HepG2 (cell line): ENCODE results near the gene ENTPD7.

Source experiments
- CBX2 ChIP-seq, 2 experiments: fragments of 200-600 bp in 1 of 2; sonication (generic); formaldehyde crosslinking in 1 of 2; IDR thresholded peaks; 2 replicates each; pipeline versions ENCODE4 v1.7.0 to v1.8.1; 2018 to 2022; ENCODE audit warnings: low read depth in 2 of 2, low read length in 1 of 2, mild to moderate bottlenecking in 1 of 2, missing genetic modification reagents in 1 of 2
- HCFC1 ChIP-seq: fragments of 150-350 bp; IDR thresholded peaks from 2 replicates; pipeline ENCODE4 v1.6.1; 2014; ENCODE audit warnings: low read depth, low read length
- U2AF2 ChIP-seq: fragments of 200-400 bp; formaldehyde crosslinking; IDR thresholded peaks from 2 replicates; pipeline ENCODE4 v1.6.1; 2017; ENCODE audit warnings: low read depth, mild to moderate bottlenecking, low read length
- ZNF720 ChIP-seq: sonication (generic); formaldehyde crosslinking; IDR thresholded peaks from 2 replicates; pipeline ENCODE4 v1.4.0; 2020; ENCODE audit warnings: missing genetic modification reagents

GRCh38 chr10:99733366-99733765, 74.1 kb downstream of the ENTPD7 start:
- no peak for TF ChIP-seq U2AF2
- TF ChIP-seq ZNF720 (CRISPR knock-in tag): no peak
- no peak for TF ChIP-seq HCFC1
- TF ChIP-seq CBX2 (IDR thresholded peaks at IDR 0.05; ENCODE audit: low read depth, low read length): no peak
- no peak for TF ChIP-seq CBX2 (CRISPR knock-in tag; IDR thresholded peaks at IDR 0.05; ENCODE audit: low read depth)
